Measurements from ENCODE around the gene NAA50. TPM values are rescaled to one million over a fixed set of nuclear protein-coding genes. Genes with fewer than 3 reads are reported as not detected.

NAA50 gene
- total and polyA plus RNA-seq, 9 donors: 41.1 to 114 (median 89.7) TPM

Other genes with a start within 250 kb of the NAA50 start
- gene SPICE1, start 231.1 kb downstream of the NAA50 start, total RNA-seq: 10 to 100 TPM; 13.9 to 24.1 (median 20.9) TPM
- gene SPICE1, start 231.1 kb downstream of the NAA50 start, polyA plus RNA-seq: 1 to 10 TPM; 5.3 to 6.6 TPM
- gene SIDT1, start 213.7 kb downstream of the NAA50 start, total RNA-seq: 10 to 100 TPM in 1 of 7 donors, 1 to 10 TPM in 3, under 1 TPM in 3; 0.40 to 12.3 (median 1.1) TPM
- gene SIDT1, start 213.7 kb downstream of the NAA50 start, polyA plus RNA-seq: 1 to 10 TPM in 1 of 2 donors, under 1 TPM in 1; 0.34 to 1.3 TPM
- gene USF3, start 49.6 kb downstream of the NAA50 start, total RNA-seq: 10 to 100 TPM; 14.0 to 18.7 (median 16.2) TPM
- gene USF3, start 49.6 kb downstream of the NAA50 start, polyA plus RNA-seq: 1 to 10 TPM; 4.8 to 9.2 TPM
- gene ATP6V1A, start 786 bp upstream of the NAA50 start, total RNA-seq: 10 to 100 TPM; 16.6 to 55.3 (median 43.0) TPM
- 10 to 100 TPM in 1 of 2 donors, 1 to 10 TPM in 1; 9.3 to 34.7 TPM for gene ATP6V1A, start 786 bp upstream of the NAA50 start, polyA plus RNA-seq
- gene GRAMD1C, start 92.5 kb upstream of the NAA50 start, total RNA-seq: 10 to 100 TPM in 1 of 7 donors, 1 to 10 TPM in 5, under 1 TPM in 1; 0.35 to 10.7 (median 1.8) TPM
- 1 to 10 TPM in 1 of 2 donors, under 1 TPM in 1; 0.75 to 1.9 TPM for gene GRAMD1C, start 92.5 kb upstream of the NAA50 start, polyA plus RNA-seq
- 1 to 10 TPM; 1.4 to 6.7 (median 3.0) TPM for gene ZDHHC23, start 201.8 kb upstream of the NAA50 start, total RNA-seq
- 1 to 10 TPM in 1 of 2 donors, under 1 TPM in 1; 0.80 to 2.9 TPM for gene ZDHHC23, start 201.8 kb upstream of the NAA50 start, polyA plus RNA-seq

All from ovary (tissue), 9 donors.